ENCODE data around the gene PGAP3.

PGAP3 gene

GRCh38 chr17:39623356-39623950 lies 64.4 kb downstream of the PGAP3 start:
- peak; percentile 72 for DNase-seq (ENCODE audit: low read depth)
- peak; percentile 93 for TF ChIP-seq CTCF (IDR thresholded peaks at IDR 0.05; ENCODE audit: insufficient read depth, low read depth, low read length, missing control alignments)
- no peak overlapping the region for H3K4me3 ChIP-seq (ENCODE audit: low read length)

GRCh38 chr17:39622380-39623006 lies 65.4 kb downstream of the PGAP3 start:
- H3K4me3 ChIP-seq (ENCODE audit: low read length), result no peak overlapping the region
- DNase-seq (ENCODE audit: low read depth), result no peak
- no peak for TF ChIP-seq CTCF (IDR thresholded peaks at IDR 0.05; ENCODE audit: insufficient read depth, low read depth, low read length, missing control alignments)

- H3K4me3 ChIP-seq (ENCODE audit: low read length), result no peak overlapping the region
- DNase-seq (ENCODE audit: low read depth), result peak; percentile 75
- TF ChIP-seq CTCF (IDR thresholded peaks at IDR 0.05; ENCODE audit: insufficient read depth, low read depth, low read length, missing control alignments), result peak; percentile 100
Observed at GRCh38 chr17:39621523-39622379, 66.1 kb downstream of the PGAP3 start.

All from epithelial cell of esophagus (primary cell).